Measurements from ENCODE around the gene TTBK1.

DNA sequence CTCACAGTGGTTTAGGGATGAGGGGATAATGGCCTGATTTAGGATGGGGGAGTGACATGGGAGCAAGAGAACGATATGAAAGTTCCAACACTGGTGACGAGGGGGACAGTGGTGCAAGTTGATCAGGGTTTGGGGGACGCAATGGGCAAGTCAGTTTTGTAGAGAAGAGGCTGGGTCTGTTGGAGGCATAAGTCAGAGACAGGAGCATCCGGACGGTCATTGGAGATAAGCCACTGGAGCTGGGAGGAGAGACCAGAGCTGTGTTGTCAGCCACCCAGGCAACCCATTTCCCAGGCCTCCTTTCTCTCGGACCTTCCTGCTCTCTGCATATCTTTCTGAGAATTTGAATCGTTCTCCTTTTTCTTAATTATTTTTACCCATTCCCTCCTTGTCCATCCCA lies 23.5 kb upstream of the TTBK1 start:
- TF ChIP-seq, protein P1, sequence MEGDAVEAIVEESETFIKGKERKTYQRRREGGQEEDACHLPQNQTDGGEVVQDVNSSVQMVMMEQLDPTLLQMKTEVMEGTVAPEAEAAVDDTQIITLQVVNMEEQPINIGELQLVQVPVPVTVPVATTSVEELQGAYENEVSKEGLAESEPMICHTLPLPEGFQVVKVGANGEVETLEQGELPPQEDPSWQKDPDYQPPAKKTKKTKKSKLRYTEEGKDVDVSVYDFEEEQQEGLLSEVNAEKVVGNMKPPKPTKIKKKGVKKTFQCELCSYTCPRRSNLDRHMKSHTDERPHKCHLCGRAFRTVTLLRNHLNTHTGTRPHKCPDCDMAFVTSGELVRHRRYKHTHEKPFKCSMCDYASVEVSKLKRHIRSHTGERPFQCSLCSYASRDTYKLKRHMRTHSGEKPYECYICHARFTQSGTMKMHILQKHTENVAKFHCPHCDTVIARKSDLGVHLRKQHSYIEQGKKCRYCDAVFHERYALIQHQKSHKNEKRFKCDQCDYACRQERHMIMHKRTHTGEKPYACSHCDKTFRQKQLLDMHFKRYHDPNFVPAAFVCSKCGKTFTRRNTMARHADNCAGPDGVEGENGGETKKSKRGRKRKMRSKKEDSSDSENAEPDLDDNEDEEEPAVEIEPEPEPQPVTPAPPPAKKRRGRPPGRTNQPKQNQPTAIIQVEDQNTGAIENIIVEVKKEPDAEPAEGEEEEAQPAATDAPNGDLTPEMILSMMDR (conservative IDR thresholded peaks at IDR 0.05; ENCODE audit: low read depth, low read length) = no peak
- TF ChIP-seq EZH2 (IDR thresholded peaks at IDR 0.05; ENCODE audit: borderline replicate concordance, low read depth, low read length, poor library complexity, severe bottlenecking) = no peak

Measured in A673 (cell line).